ENCODE measurements around the gene EPS8. TPM values are rescaled to one million over a fixed set of nuclear protein-coding genes. Genes with fewer than 3 reads are reported as not detected.

The EPS8 gene
- total and polyA plus RNA-seq, 2 donors (not counting 1 experiment from before 2014, with no cell fraction given), result 0.76 to 0.96 TPM

DNA sequence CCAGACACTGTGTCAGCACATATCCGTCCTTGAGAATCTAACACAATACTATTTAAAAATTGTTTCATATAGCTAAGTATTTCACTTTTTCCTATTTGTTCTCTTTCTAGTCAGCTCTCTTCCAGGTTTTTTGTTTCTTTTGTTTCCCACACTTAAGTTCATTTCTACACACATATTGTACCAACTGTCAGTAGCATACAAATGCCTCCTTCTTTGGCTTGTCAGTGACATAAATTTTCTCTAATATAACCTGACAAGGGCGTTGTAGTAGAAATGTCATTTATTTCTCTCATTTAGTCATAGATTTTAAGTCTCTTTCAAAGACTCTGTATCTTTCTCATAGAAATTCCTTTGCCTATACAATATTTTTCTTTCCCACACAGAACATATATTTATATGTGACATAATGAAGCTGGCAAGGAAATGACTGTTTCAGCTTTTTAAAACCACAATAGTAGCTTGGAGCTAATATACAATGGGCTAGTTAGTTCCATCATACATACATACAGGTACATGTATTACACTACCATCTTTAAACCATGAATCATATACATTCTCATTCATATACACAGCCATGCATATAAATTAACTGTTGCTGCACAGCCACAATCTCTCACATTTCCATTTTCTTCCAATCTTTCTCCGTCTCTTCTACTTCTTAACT lies 42.3 kb upstream of the EPS8 start:
- DNase-seq, result no peak
- Mint-ChIP-seq H3K27ac (no peak overlapping the region), H3K4me1 (no peaks in the 10 kb centered on the region), H3K9me3 (ENCODE audit: insufficient read depth) (no peaks in the 10 kb centered on the region), H3K4me3 (no peak overlapping the region), H3K27me3 (peaks cover 10% of the 10 kb centered on the region)
- 100% methylated on average over 1 of the region's 3 CpGs for WGBS (ENCODE audit: insufficient coverage)
- Histone ChIP-seq H3K4me3 (ENCODE audit: control extremely low read depth in 1 of 5, extremely low read depth in 1 of 5, insufficient read depth in 1 of 5, low read depth in 2 of 5, low read length in 4 of 5) (no peak overlapping the region), H3K4me1 (ENCODE audit: control insufficient read depth in 2 of 2, insufficient read depth in 2 of 2, low read length in 2 of 2) (no peaks in the 10 kb centered on the region), H3K27ac (ENCODE audit: low read length in 2 of 2) (no peak overlapping the region), H4K20me1 (ENCODE audit: control insufficient read depth, insufficient read depth, low read length, poor library complexity, severe bottlenecking) (no peaks in the 10 kb centered on the region), H3K79me2 (ENCODE audit: control insufficient read depth, insufficient read depth, low read length) (no peaks in the 10 kb centered on the region), H3K9ac (ENCODE audit: low read length) (no peak overlapping the region), H2AFZ (ENCODE audit: insufficient read depth, low read depth, low read length, poor library complexity, severe bottlenecking) (no peak overlapping the region), H3K9me3 (ENCODE audit: control extremely low read depth in 1 of 3, control insufficient read depth in 2 of 3, insufficient read depth in 1 of 3, low read length in 2 of 3) (no peaks in the 10 kb centered on the region), H3K27me3 (replicated peaks in 1 of 4; ENCODE audit: control extremely low read depth in 1 of 4, control insufficient read depth in 3 of 4, insufficient read depth in 4 of 4, low read length in 3 of 4) (peaks cover 0 to 6% (median 0%) of the 10 kb centered on the region in 4 experiments), H3K36me3 (replicated peaks in 1 of 2; ENCODE audit: control extremely low read depth in 1 of 2, control insufficient read depth in 1 of 2, extremely low read depth in 1 of 2, insufficient read depth in 2 of 2, low read length in 1 of 2) (no peaks in the 10 kb centered on the region), H3K4me2 (replicated peaks; ENCODE audit: low read depth, low read length, poor library complexity, severe bottlenecking) (no peak overlapping the region)
- POLR2A ChIA-PET, result no interaction called here
- no peak for TF ChIP-seq EZH2 (IDR thresholded peaks at IDR 0.05; ENCODE audit: borderline replicate concordance, insufficient read depth, low read depth, low read length, poor library complexity, severe bottlenecking)
- TF ChIP-seq, protein P1, sequence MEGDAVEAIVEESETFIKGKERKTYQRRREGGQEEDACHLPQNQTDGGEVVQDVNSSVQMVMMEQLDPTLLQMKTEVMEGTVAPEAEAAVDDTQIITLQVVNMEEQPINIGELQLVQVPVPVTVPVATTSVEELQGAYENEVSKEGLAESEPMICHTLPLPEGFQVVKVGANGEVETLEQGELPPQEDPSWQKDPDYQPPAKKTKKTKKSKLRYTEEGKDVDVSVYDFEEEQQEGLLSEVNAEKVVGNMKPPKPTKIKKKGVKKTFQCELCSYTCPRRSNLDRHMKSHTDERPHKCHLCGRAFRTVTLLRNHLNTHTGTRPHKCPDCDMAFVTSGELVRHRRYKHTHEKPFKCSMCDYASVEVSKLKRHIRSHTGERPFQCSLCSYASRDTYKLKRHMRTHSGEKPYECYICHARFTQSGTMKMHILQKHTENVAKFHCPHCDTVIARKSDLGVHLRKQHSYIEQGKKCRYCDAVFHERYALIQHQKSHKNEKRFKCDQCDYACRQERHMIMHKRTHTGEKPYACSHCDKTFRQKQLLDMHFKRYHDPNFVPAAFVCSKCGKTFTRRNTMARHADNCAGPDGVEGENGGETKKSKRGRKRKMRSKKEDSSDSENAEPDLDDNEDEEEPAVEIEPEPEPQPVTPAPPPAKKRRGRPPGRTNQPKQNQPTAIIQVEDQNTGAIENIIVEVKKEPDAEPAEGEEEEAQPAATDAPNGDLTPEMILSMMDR (IDR thresholded peaks at IDR 0.05), result no peak
- intact Hi-C loops (cut with micrococcal nuclease), result no loop called here
- ATAC-seq (ENCODE audit: low read depth), result no peak
- CTCF ChIA-PET, result no interaction called here

DNA sequence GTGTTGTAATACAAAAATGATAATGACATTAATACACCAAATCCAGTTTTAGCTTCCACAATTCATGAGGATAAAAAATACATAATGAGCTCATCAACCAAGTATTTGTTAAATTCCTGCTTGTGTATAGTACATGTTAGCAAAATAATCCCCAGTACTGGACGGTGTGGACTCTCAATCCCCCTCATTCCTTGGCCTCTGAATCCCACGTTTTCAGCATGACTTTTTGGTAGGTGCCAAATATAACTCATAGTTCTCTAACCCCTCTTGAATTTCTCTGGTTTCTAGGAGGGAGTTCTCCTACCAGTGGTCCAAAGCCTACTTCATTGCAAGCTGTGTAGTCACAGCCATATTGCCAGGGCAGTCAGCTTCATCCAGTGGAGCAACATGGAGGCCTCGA lies 41.4 kb upstream of the EPS8 start:
- no peaks in the 10 kb centered on the region for H3K9me3 Mint-ChIP-seq (ENCODE audit: insufficient read depth)

More for the DNA sequence above, 41.4 kb upstream of the EPS8 start:
- Histone ChIP-seq H3K4me2 (replicated peaks; ENCODE audit: low read depth, low read length, poor library complexity, severe bottlenecking) (no peak overlapping the region), H3K27ac (ENCODE audit: low read length in 2 of 2) (no peak overlapping the region), H3K9me3 (ENCODE audit: control extremely low read depth in 1 of 3, control insufficient read depth in 2 of 3, insufficient read depth in 1 of 3, low read length in 2 of 3) (no peaks in the 10 kb centered on the region), H2AFZ (ENCODE audit: insufficient read depth, low read depth, low read length, poor library complexity, severe bottlenecking) (no peak overlapping the region), H3K36me3 (replicated peaks in 1 of 2; ENCODE audit: control extremely low read depth in 1 of 2, control insufficient read depth in 1 of 2, extremely low read depth in 1 of 2, insufficient read depth in 2 of 2, low read length in 1 of 2) (no peaks in the 10 kb centered on the region), H3K4me1 (ENCODE audit: control insufficient read depth in 2 of 2, insufficient read depth in 2 of 2, low read length in 2 of 2) (no peaks in the 10 kb centered on the region), H3K79me2 (ENCODE audit: control insufficient read depth, insufficient read depth, low read length) (no peaks in the 10 kb centered on the region), H4K20me1 (ENCODE audit: control insufficient read depth, insufficient read depth, low read length, poor library complexity, severe bottlenecking) (no peaks in the 10 kb centered on the region), H3K27me3 (replicated peaks in 1 of 4; ENCODE audit: control extremely low read depth in 1 of 4, control insufficient read depth in 3 of 4, insufficient read depth in 4 of 4, low read length in 3 of 4) (peaks cover 0 to 6% (median 0%) of the 10 kb centered on the region in 4 experiments), H3K4me3 (ENCODE audit: control extremely low read depth in 1 of 5, extremely low read depth in 1 of 5, insufficient read depth in 1 of 5, low read depth in 2 of 5, low read length in 4 of 5) (no peak overlapping the region), H3K9ac (ENCODE audit: low read length) (no peak overlapping the region)
- CTCF ChIA-PET, result no interaction called here
- TF ChIP-seq, protein P1 (IDR thresholded peaks at IDR 0.05), result no peak
- no peak for TF ChIP-seq EZH2 (IDR thresholded peaks at IDR 0.05; ENCODE audit: borderline replicate concordance, insufficient read depth, low read depth, low read length, poor library complexity, severe bottlenecking)
- DNase-seq (no peak), ATAC-seq (ENCODE audit: low read depth) (no peak)
- 100% methylated on average over 1 of the region's 3 CpGs for WGBS (ENCODE audit: insufficient coverage)
- no peak overlapping the region for H3K4me3 Mint-ChIP-seq
- intact Hi-C loops (cut with micrococcal nuclease), result no loop called here
- H3K27me3 Mint-ChIP-seq, result peaks cover 14% of the 10 kb centered on the region
- H3K4me1 Mint-ChIP-seq, result no peaks in the 10 kb centered on the region
- POLR2A ChIA-PET, result no interaction called here
- H3K27ac Mint-ChIP-seq, result no peak overlapping the region
